ENCODE measurements around the gene PAIP2B. TPM values are rescaled to one million over a fixed set of nuclear protein-coding genes. Genes with fewer than 3 reads are reported as not detected.

The PAIP2B gene
- total RNA-seq, 1 donor from 2014 or later = 30.7 TPM

- intact Hi-C loops (cut with DNase I) = loop anchor here (10.0 kb wide), 1 partner anchor 358 kb away; no protein-coding TSS in a partner anchor
- no peak for DNase-seq (ENCODE audit: low spot score)
Observed at GRCh38 chr2:71157124-71157793, 69.6 kb downstream of the PAIP2B start.

GRCh38 chr2:71156573-71156972, 70.3 kb downstream of the PAIP2B start:
- intact Hi-C loops (cut with DNase I) = loop anchor here (10.0 kb wide), 1 partner anchor 358 kb away; no protein-coding TSS in a partner anchor
- DNase-seq (ENCODE audit: low spot score) = no peak

- intact Hi-C loops (cut with DNase I) = loop anchor here (10.0 kb wide), 1 partner anchor 359 kb away; no protein-coding TSS in a partner anchor
Observed at GRCh38 chr2:71155846-71156245, 71.1 kb downstream of the PAIP2B start.

DNA sequence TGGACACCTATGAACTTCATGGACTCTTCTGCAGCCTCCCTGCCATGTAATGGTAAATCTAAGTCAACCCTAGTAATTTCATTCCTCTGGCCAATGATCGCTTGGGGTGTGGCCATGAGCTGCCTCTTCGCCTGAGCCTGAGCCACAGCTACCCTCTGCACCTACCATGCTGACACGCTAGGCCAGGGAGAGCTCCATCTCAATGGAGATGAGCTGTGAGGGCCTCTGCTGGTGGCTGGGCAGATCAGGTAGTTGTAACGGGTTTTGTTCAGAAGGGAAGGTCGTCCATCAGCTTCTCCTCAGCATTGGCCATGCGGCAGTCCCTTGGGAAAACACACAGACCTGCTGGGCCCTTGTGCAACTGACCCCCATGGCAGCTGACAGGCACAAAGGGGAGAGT, 72.1 kb downstream of the PAIP2B start:
- intact Hi-C loops (cut with DNase I) = loop anchor here (10.0 kb wide), 1 partner anchor 360 kb away; no protein-coding TSS in a partner anchor
- DNase-seq (ENCODE audit: low spot score) = no peak

More at GRCh38 chr2:71155846-71156245, 71.1 kb downstream of the PAIP2B start:
- no peak for DNase-seq (ENCODE audit: low spot score)

GRCh38 chr2:71154279-71154678, 72.6 kb downstream of the PAIP2B start:
- intact Hi-C loops (cut with DNase I) = loop anchor here (10.0 kb wide), 1 partner anchor 361 kb away; no protein-coding TSS in a partner anchor

DNA sequence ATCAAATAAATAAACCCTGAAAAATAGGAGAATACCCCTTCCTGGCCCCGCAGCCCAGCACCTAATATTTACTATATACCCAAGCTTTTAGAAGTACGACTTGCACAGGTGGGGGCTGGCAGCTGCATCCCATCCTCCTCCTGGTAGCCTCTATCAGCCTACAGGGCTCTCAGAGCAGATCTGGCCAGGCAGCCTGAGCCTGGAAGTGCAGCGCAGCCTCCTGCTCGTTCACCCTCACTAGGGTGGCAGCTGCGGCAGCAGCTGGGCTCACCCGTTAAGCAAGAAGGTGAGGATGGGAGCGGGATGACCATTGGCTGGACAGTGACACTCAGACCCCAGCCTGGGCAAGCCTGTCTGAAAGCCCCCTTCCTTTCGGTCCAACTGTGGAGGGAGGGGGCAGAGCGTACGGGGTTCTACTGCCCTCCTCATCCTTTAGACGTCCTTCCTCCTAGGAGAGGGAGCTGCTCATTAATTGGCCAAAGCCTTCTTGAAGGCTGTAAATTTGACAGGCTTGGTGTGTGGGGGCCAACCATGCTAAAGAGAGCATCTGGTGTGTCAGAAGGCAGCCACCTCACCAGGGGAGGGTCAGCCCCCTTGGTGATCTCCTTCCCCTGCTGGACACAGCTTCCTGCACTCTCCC, 73.2 kb downstream of the PAIP2B start:
- DNase-seq (ENCODE audit: low spot score) = no peak
- intact Hi-C loops (cut with DNase I) = loop anchor here (10.0 kb wide), 1 partner anchor 361 kb away; no protein-coding TSS in a partner anchor

More at GRCh38 chr2:71154279-71154678, 72.6 kb downstream of the PAIP2B start:
- no peak for DNase-seq (ENCODE audit: low spot score)

DNA sequence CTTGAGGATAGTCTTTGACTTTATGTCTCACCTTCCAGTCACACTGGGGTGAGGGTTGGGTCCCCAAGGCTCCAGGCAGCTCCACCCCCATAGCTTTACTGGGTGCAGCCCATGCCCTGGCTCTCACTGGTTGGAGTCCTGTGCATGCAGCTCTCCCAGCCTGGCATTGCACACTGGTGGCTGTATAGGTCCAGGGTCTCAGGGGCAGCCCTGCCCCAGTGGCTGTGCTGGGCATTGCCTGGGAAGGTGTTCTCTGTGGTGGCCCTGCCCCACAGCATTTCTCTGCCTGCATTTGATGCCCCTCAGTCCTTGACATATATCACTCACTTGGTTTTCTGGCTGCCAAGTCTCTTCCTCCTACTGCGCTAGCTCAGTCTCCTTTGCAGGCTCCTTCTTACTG, 75.3 kb downstream of the PAIP2B start:
- intact Hi-C loops (cut with DNase I) = loop anchor here (10.0 kb wide), 1 partner anchor 363 kb away; no protein-coding TSS in a partner anchor
- DNase-seq (ENCODE audit: low spot score) = no peak

GRCh38 chr2:71150082-71150816, 76.7 kb downstream of the PAIP2B start:
- DNase-seq (ENCODE audit: low spot score) = no peak

DNA sequence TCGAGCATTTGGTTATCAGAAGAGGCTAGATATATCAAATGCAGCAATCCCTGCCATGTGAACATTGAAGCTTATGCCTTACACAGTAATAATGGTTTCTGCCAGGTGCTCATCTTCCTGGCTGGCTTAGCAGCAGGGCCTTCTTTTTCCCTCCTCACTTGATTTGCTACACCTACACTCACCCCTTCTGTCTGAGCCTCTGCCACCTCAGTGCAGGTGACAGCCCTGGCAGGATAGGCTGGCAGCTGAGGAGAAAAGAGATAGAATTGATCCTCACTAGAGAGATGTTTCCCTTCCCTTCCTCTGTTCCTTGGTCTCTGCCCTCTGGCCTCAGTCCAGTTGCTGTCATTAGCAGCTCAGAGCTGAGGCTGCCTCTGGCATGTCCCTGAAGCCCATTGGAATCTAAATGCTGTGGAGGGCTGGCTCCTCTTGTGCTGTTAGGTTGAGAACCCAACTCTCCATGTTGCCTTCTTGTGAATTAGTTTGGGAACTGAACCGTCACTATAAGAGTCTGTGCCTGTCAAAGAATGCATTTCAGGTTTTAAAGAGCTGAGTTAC, 78.3 kb downstream of the PAIP2B start:
- intact Hi-C loops (cut with DNase I) = no loop called here
- no peak for DNase-seq (ENCODE audit: low spot score)

More at GRCh38 chr2:71150082-71150816, 76.7 kb downstream of the PAIP2B start:
- intact Hi-C loops (cut with DNase I) = loop anchor here (10.0 kb wide), 1 partner anchor 365 kb away; no protein-coding TSS in a partner anchor

DNA sequence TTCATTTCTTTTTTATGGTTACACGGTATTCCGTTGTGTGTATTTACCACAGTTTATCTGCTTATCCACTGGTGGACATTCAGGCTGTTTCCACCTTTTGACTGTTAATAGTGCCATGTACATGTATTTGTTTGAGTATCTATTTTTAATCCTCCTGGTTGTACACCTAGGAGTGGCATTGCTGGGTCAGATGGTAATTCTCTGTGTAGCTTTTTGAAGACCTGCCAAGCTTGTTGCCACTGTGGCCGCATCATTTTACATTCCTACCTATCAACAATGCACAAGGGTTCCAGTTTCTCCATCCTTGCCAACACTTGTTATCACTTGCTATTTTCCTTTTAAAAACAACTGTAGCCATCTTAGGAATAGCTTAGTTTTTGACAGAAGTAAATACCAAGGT, 83.1 kb downstream of the PAIP2B start:
- intact Hi-C loops (cut with DNase I) = no loop called here
- no peak for DNase-seq (ENCODE audit: low spot score)

DNA sequence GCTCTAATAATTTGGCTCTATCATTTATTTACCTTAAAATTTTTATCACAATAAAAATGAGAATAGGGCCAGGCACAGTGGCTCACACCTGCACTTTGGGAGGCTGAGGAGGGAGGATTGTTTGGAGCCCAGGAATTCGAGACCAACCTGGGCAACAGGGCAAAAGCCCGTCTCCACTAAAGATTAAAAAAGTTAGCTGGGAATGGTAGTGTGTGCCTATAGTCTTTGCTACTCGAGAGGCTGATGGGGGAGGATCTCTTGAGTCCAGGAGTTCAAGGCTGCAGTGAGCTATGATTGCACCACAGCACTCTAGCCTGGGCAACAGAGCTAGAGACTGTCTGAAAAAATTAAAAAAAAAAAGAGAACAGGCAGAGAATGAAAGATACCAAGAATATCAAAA, 90.7 kb downstream of the PAIP2B start:
- intact Hi-C loops (cut with DNase I) = no loop called here
- no peak for DNase-seq (ENCODE audit: low spot score)

GRCh38 chr2:71133603-71134002, 93.3 kb downstream of the PAIP2B start:
- no peak for DNase-seq (ENCODE audit: low spot score)
- intact Hi-C loops (cut with DNase I) = no loop called here

Other genes with a start within 250 kb of the PAIP2B start
- gene ANKRD53, start 248.5 kb downstream of the PAIP2B start, total RNA-seq = 0.38 TPM
- 46.1 TPM for gene TEX261, start 232.2 kb downstream of the PAIP2B start, total RNA-seq
- gene NAGK, start 158.5 kb downstream of the PAIP2B start, total RNA-seq = 45.0 TPM
- gene MCEE, start 96.9 kb downstream of the PAIP2B start, total RNA-seq = 26.3 TPM
- 27.8 TPM for gene MPHOSPH10, start 96.5 kb downstream of the PAIP2B start, total RNA-seq
- 79.5 TPM for gene ZNF638, start 104.7 kb upstream of the PAIP2B start, total RNA-seq
- 82.8 TPM for gene DYSF, start 226.5 kb upstream of the PAIP2B start, total RNA-seq

Data from cardiac septum (tissue), 1 donor.